ENCODE results near the gene TPD52L1. TPM values are rescaled to one million over a fixed set of nuclear protein-coding genes. Genes with fewer than 3 reads are reported as not detected.

The TPD52L1 gene
- total and polyA plus RNA-seq, 10 of the 15 experiments (the other 5 are each of a cell fraction or from before 2014, with no cell fraction given) = 0.03 to 2.6 (median 0.16) TPM; not detected in 3

GRCh38 chr6:125307150-125307838 is 153.7 kb downstream of the TPD52L1 start:
- H3K27ac ChIP-seq (ENCODE audit: control insufficient read depth, insufficient read depth) = no peak overlapping the region
- in situ Hi-C loops (cut with MboI) = no loop called here

More at GRCh38 chr6:125307150-125307838, 153.7 kb downstream of the TPD52L1 start:
- RAD21 ChIA-PET (ENCODE audit: unreplicated experiment) = no interaction called here
- CTCF ChIA-PET = interaction anchor here (1.1 to 11.6 kb wide), 3 partner anchors 14 to 448 kb away, joined by 3 to 306 read pairs (median 3); no protein-coding TSS in a partner anchor
- H2AFZ ChIP-seq (ENCODE audit: control insufficient read depth, low read depth, low read length) = no peak overlapping the region
- WGBS (ENCODE audit: insufficient coverage, insufficient replicate concordance, low lambda C conversion rate, missing lambda C conversion rate) = 34% methylated on average over 6 of the region's 6 CpGs
- no peak overlapping the region for H3K9ac ChIP-seq (ENCODE audit: control insufficient read depth, insufficient read depth, low read length)
- POLR2A ChIA-PET = no interaction called here
- SMC1A ChIA-PET (ENCODE audit: uncharacterized antibody, unreplicated experiment) = interaction anchor here (1.2 to 1.6 kb wide), 2 partner anchors 446 to 688 kb away, joined by 3 to 4 read pairs; no protein-coding TSS in a partner anchor
- H4K20me1 ChIP-seq (ENCODE audit: control insufficient read depth, insufficient read depth) = no peaks in the 10 kb centered on the region
- no TSS peak for BruUV-seq (replicated peaks)
- no peak for DNase-seq (ENCODE audit: low read depth, low spot score)
- no peak for TF ChIP-seq RAD21 (IDR thresholded peaks at IDR 0.05; ENCODE audit: insufficient read depth, low read depth, low read length)
- TF ChIP-seq ZSCAN29 (IDR thresholded peaks at IDR 0.05) = no peak
- TF ChIP-seq SKIL (IDR thresholded peaks at IDR 0.05; ENCODE audit: low read depth, poor library complexity, severe bottlenecking) = no peak
- no peak for TF ChIP-seq CUX1 (IDR thresholded peaks at IDR 0.05; ENCODE audit: insufficient replicate concordance, low read depth, low read length)
- TF ChIP-seq IKZF2 (IDR thresholded peaks at IDR 0.05) = no peak
- no peak for TF ChIP-seq GABPA (IDR thresholded peaks at IDR 0.05; ENCODE audit: low read depth)
- no peak for TF ChIP-seq ATF2 (IDR thresholded peaks at IDR 0.05; ENCODE audit: low read length)
- no peak for TF ChIP-seq YY1 (IDR thresholded peaks at IDR 0.05; ENCODE audit: low read depth, low read length)
- TF ChIP-seq SPI1 (IDR thresholded peaks at IDR 0.05; ENCODE audit: borderline replicate concordance, insufficient read depth, low read depth, low read length) = no peak
- TF ChIP-seq ELK1 (IDR thresholded peaks at IDR 0.05; ENCODE audit: low read depth, low read length) = no peak
- no peak for TF ChIP-seq PAX8 (IDR thresholded peaks at IDR 0.05)
- H3K4me3 ChIP-seq = no peak overlapping the region
- no peaks in the 10 kb centered on the region for H3K36me3 ChIP-seq (ENCODE audit: control insufficient read depth in 2 of 2, insufficient read depth in 2 of 2, low read length in 1 of 2)
- no peak for ATAC-seq
- H3K79me2 ChIP-seq (ENCODE audit: control insufficient read depth, insufficient read depth, low read length) = no peaks in the 10 kb centered on the region
- no peak overlapping the region for H3K4me2 ChIP-seq (ENCODE audit: control insufficient read depth, insufficient read depth)
- peaks cover 0 to 3% of the 10 kb centered on the region in 2 experiments; a peak in 1 of 4 replicates for H3K27me3 ChIP-seq (replicated peaks in 1 of 2; ENCODE audit: control insufficient read depth in 2 of 2, insufficient read depth in 2 of 2, low read length in 1 of 2)
- intact Hi-C loops (cut with micrococcal nuclease; ENCODE audit: unreplicated experiment) = loop anchor here (10.0 kb wide), 1 partner anchor 432 kb away; no protein-coding TSS in a partner anchor
- no peak for FAIRE-seq
- no peaks in the 10 kb centered on the region for H3K9me3 ChIP-seq (replicated peaks; ENCODE audit: control insufficient read depth, insufficient read depth, low read length)
- H3K4me1 ChIP-seq (ENCODE audit: control insufficient read depth, insufficient read depth, low read length) = no peaks in the 10 kb centered on the region

Measured in GM12878 (cell line).